Measurements from ENCODE around the gene CTPS2. TPM values are rescaled to one million over a fixed set of nuclear protein-coding genes. Genes with fewer than 3 reads are reported as not detected.

The CTPS2 gene
- total RNA-seq, 1 donor from 2014 or later = 10.7 TPM

- Histone ChIP-seq H3K27me3 (no peaks in the 10 kb centered on the region), H3K27ac (no peak overlapping the region), H3K4me3 (no peak overlapping the region), H3K4me1 (no peaks in the 10 kb centered on the region), H3K36me3 (no peaks in the 10 kb centered on the region), H3K9me3 (no peaks in the 10 kb centered on the region)
- intact Hi-C loops (cut with DNase I) = no loop called here
- ATAC-seq (no peak), DNase-seq (no peak)
- TF ChIP-seq CTCF (IDR thresholded peaks at IDR 0.05) = no peak
Measured at GRCh38 chrX:16653424-16653823, 59.0 kb downstream of the CTPS2 start.

GRCh38 chrX:16651391-16652024 is 61.0 kb downstream of the CTPS2 start:
- no peak for TF ChIP-seq CTCF (IDR thresholded peaks at IDR 0.05)
- ATAC-seq = no peak
- no peak overlapping the region for H3K27ac ChIP-seq
- H3K4me1 ChIP-seq = no peaks in the 10 kb centered on the region
- H3K9me3 ChIP-seq = no peaks in the 10 kb centered on the region
- H3K27me3 ChIP-seq = no peaks in the 10 kb centered on the region
- no peaks in the 10 kb centered on the region for H3K36me3 ChIP-seq
- H3K4me3 ChIP-seq = no peak overlapping the region
- intact Hi-C loops (cut with DNase I) = no loop called here
- no peak for DNase-seq

GRCh38 chrX:16649858-16650257 is 62.6 kb downstream of the CTPS2 start, which contains the start of gene S100G:
Gene S100G, plus strand, starts transcription at chrX:16650158. Its CDS starts 849 bp downstream, at chrX:16651007.
- H3K9me3 ChIP-seq = no peaks in the 10 kb centered on the region
- H3K36me3 ChIP-seq = no peaks in the 10 kb centered on the region
- ATAC-seq (no peak), DNase-seq (no peak)
- H3K27ac ChIP-seq = no peak within 1 kb of the TSS
- intact Hi-C loops (cut with DNase I) = no loop called here
- no peak within 1 kb of the TSS for H3K4me3 ChIP-seq
- no peaks in the 10 kb centered on the region for H3K4me1 ChIP-seq
- TF ChIP-seq CTCF (IDR thresholded peaks at IDR 0.05) = no peak
- H3K27me3 ChIP-seq = no peaks in the 10 kb centered on the region

- no peaks in the 10 kb centered on the region for H3K27me3 ChIP-seq
- no peaks in the 10 kb centered on the region for H3K36me3 ChIP-seq
- H3K4me3 ChIP-seq = no peak overlapping the region
- no peaks in the 10 kb centered on the region for H3K9me3 ChIP-seq
- intact Hi-C loops (cut with DNase I) = no loop called here
- no peak for TF ChIP-seq CTCF (IDR thresholded peaks at IDR 0.05)
- no peaks in the 10 kb centered on the region for H3K4me1 ChIP-seq
- no peak overlapping the region for H3K27ac ChIP-seq
- no peak for ATAC-seq
- DNase-seq = no peak
Measured at GRCh38 chrX:16646366-16647138, 65.9 kb downstream of the CTPS2 start.

- no peak for TF ChIP-seq CTCF (IDR thresholded peaks at IDR 0.05)
- Histone ChIP-seq H3K36me3 (no peaks in the 10 kb centered on the region), H3K4me3 (no peak overlapping the region), H3K4me1 (no peaks in the 10 kb centered on the region), H3K9me3 (no peaks in the 10 kb centered on the region), H3K27ac (no peak overlapping the region), H3K27me3 (no peaks in the 10 kb centered on the region)
- ATAC-seq = no peak
- intact Hi-C loops (cut with DNase I) = no loop called here
- no peak for DNase-seq
Measured at GRCh38 chrX:16643176-16643575, 69.3 kb downstream of the CTPS2 start.
